HCT116 (cell line): ENCODE data around the gene CT45A5. TPM values are rescaled to one million over a fixed set of nuclear protein-coding genes. Genes with fewer than 3 reads are reported as not detected.
"Not testable (repeated sequence)": the region's sequence is repeated elsewhere in the genome, so short reads cannot be mapped to it uniquely, and the experiment has no call there.

Source experiments
- ATAC-seq: fragments of 200-7000 bp; cut with Tn5 transposase; 2 replicates; pipeline ENCODE4 v1.9.1; 2020; ENCODE audit warnings: mild to moderate bottlenecking, moderate library complexity
- Bru-seq: library from RNA; stranded (reverse); fragments of 400-500 nt; gene quantifications from one replicate; lab custom pipeline; 2021; lab: Mats Ljungman, UMichigan
- BruChase-seq, 2 experiments: library from RNA; stranded (reverse); fragments of 400-500 nt; gene quantifications; one replicate each; lab custom pipeline; 2021; lab: Mats Ljungman, UMichigan
- BruUV-seq: library from RNA; stranded (reverse); fragments of 400-500 nt; replicated peaks from 2 replicates; lab custom pipeline; 2021; lab: Mats Ljungman, UMichigan
- CTCF ChIA-PET: fragments of 300-600 bp; sonication (Branson Sonifier 250); formaldehyde crosslinking; loops from one replicate; lab custom pipeline; 2021; ENCODE audit warnings: antibody characterized with exemption; lab: Charles Lee
- POLR2A ChIA-PET: fragments of 300-600, 350-600 bp; sonication (Branson Sonifier 250); formaldehyde crosslinking; loops from one replicate; lab custom pipeline; 2021; ENCODE audit warnings: antibody characterized with exemption; lab: Charles Lee
- RAD21 ChIA-PET, 2 experiments: fragments of 300-600 bp; sonication (Branson Sonifier 250); formaldehyde crosslinking; loops; one replicate each; lab custom pipeline; 2023; ENCODE audit warnings: low total read pairs in 2 of 2; ENCODE audit not compliant: uncharacterized antibody in 2 of 2, unreplicated experiment in 2 of 2, low non-redundant PET in 1 of 2; lab: Charles Lee
- DNase-seq: peaks from one replicate; pipeline ENCODE4 v3.0.0-alpha.2; 2010; ENCODE audit warnings: low read depth, low spot score
- H2AFZ ChIP-seq: fragments of 200-600 bp; shearing (Covaris generic), sonication (generic); 2 replicates; pipeline ENCODE4 v1.6.1; 2017; ENCODE audit warnings: low read depth, mixed run types, mixed read lengths, antibody characterized with exemption, low read length; ENCODE audit not compliant: poor library complexity, severe bottlenecking
- H3K27ac ChIP-seq: 2 replicates; pipeline ENCODE4 v1.5.1; 2012; ENCODE audit warnings: low read depth, low read length
- H3K27me3 ChIP-seq: fragments of 200-600 bp; sonication (generic); 2 replicates; pipeline ENCODE4 v1.6.1; 2016; ENCODE audit warnings: mixed run types, low read length, mixed read lengths; ENCODE audit not compliant: insufficient read depth
- H3K36me3 ChIP-seq, 2 experiments: fragments of 200-500 bp in 1 of 2; fragments of 200-600 bp in 1 of 2; sonication (Bioruptor generic) in 1 of 2; sonication (generic) in 1 of 2; 2 replicates each; pipeline versions ENCODE4 v1.5.1 to v1.6.1; 2014 to 2016; ENCODE audit warnings: low read length in 2 of 2, inconsistent platforms in 1 of 2, mixed read lengths in 1 of 2, mixed run types in 1 of 2; ENCODE audit not compliant: insufficient read depth in 2 of 2, control insufficient read depth in 1 of 2
- H3K4me1 ChIP-seq, 2 experiments: fragments of 200-600 bp in 1 of 2; sonication (generic) in 1 of 2; 2 replicates each; pipeline versions ENCODE4 v1.5.1 to v1.6.1; 2012 to 2017; ENCODE audit warnings: low read length in 2 of 2, inconsistent platforms in 1 of 2, mild to moderate bottlenecking in 1 of 2, mixed read lengths in 1 of 2, mixed run types in 1 of 2, moderate library complexity in 1 of 2; ENCODE audit not compliant: insufficient read depth in 2 of 2, control insufficient read depth in 1 of 2
- H3K4me2 ChIP-seq: fragments of 200-600 bp; sonication (generic); 2 replicates; pipeline ENCODE4 v1.6.1; 2017; ENCODE audit warnings: mixed run types, low read length, mixed read lengths
- H3K4me3 ChIP-seq, 2 experiments: fragments of 200-600 bp in 1 of 2; sonication (generic) in 1 of 2; replicated peaks in 1 of 2; 2 replicates each; pipeline ENCODE4 v1.5.1; 2011 to 2016; ENCODE audit warnings: low read length in 2 of 2, control low read depth in 1 of 2, low read depth in 1 of 2, mild to moderate bottlenecking in 1 of 2, mixed read lengths in 1 of 2, mixed run types in 1 of 2
- H3K79me2 ChIP-seq: fragments of 200-600 bp; sonication (generic); 2 replicates; pipeline ENCODE4 v1.6.1; 2017; ENCODE audit warnings: mild to moderate bottlenecking, mixed run types, low read length, moderate library complexity, mixed read lengths; ENCODE audit not compliant: insufficient read depth
- H3K9ac ChIP-seq: fragments of 200-600 bp; sonication (generic); 2 replicates; pipeline ENCODE4 v1.6.1; 2016; ENCODE audit warnings: low read length, mixed read lengths
- H3K9me2 ChIP-seq: fragments of 200-600 bp; sonication (generic), shearing (Covaris generic); 2 replicates; pipeline ENCODE4 v1.6.1; 2017; ENCODE audit warnings: mixed run types, mild to moderate bottlenecking, moderate library complexity; ENCODE audit not compliant: insufficient read depth
- H3K9me3 ChIP-seq, 2 experiments: fragments of 200-500 bp in 1 of 2; fragments of 200-600 bp in 1 of 2; sonication (Bioruptor generic) in 1 of 2; sonication (generic) in 1 of 2; 2 replicates each; pipeline ENCODE4 v1.6.1; 2014 to 2017; ENCODE audit warnings: low read length in 2 of 2, mixed read lengths in 2 of 2, inconsistent platforms in 1 of 2, low read depth in 1 of 2, mild to moderate bottlenecking in 1 of 2, mixed run types in 1 of 2, moderate library complexity in 1 of 2; ENCODE audit not compliant: control insufficient read depth in 1 of 2, insufficient read depth in 1 of 2
- H4K20me1 ChIP-seq: fragments of 200-600 bp; sonication (generic), shearing (Covaris generic); 2 replicates; pipeline ENCODE4 v1.6.1; 2017; ENCODE audit warnings: mixed run types, mild to moderate bottlenecking, moderate library complexity; ENCODE audit not compliant: insufficient read depth
- intact Hi-C: fragments of 100-400 bp; cut with micrococcal nuclease; formaldehyde crosslinking; loops from 2 replicates; pipeline ENCODE4 v1.10.0; 2022
- long read RNA-seq: library from polyadenylated mRNA; unstranded; transcript quantifications from one replicate; pipeline ENCODE4 v2.0.0, GENCODE V29; 2021; ENCODE audit not compliant: unreplicated experiment
- polyA plus RNA-seq: library from polyadenylated mRNA; unstranded; fragments of >200 nt; gene quantifications from 2 replicates; pipeline ENCODE4 v1.2.1, GENCODE V29; 2012; ENCODE audit warnings: missing spikeins
- total RNA-seq: library from RNA; stranded (reverse); gene quantifications from one replicate; pipeline ENCODE4 v1.2.1, GENCODE V29; 2021; ENCODE audit not compliant: unreplicated experiment

The CT45A5 gene, protein sequence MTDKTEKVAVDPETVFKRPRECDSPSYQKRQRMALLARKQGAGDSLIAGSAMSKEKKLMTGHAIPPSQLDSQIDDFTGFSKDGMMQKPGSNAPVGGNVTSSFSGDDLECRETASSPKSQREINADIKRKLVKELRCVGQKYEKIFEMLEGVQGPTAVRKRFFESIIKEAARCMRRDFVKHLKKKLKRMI
- total RNA-seq (not detected), Bru-seq, nascent RNA (not detected), BruChase-seq, experiment 1, labeled RNA remaining after a 6-hour chase (not detected), BruChase-seq, experiment 2, labeled RNA remaining after a 2-hour chase (not detected)
- polyA plus RNA-seq = 0.09 TPM in 1 of 2 replicates, not detected in the other
- long read RNA-seq = 0 reads

DNA sequence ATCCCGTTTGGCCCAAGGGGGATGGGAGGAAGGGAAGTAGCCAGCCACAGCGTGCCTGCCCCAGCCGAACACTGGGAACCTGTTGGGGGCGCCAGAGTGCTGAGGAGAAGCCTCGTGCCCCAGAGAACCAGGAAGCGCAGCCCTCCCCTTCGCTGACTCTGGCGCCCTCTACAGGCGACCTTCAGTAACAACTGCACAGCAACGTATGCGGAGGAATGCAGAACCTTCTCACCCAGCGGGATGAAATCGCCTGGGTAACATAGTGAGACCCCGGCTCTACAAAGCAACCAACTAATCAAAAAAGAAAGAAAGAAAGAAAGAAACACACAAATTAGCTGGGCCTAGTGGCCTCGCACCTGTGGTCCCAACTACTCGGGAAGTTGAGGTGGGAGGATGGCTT, at the start of gene CT45A5:
Gene CT45A5 (minus strand): TSS at position 101 of the 400 bp plus-strand sequence. CDS start 3,774 bp downstream, outside the sequence.
- H3K9ac ChIP-seq, ATAC-seq, H2AFZ ChIP-seq, POLR2A ChIA-PET, intact Hi-C loops, H3K79me2 ChIP-seq, H3K4me2 ChIP-seq, H3K4me1 ChIP-seq, DNase-seq, H3K36me3 ChIP-seq, H3K9me2 ChIP-seq, H3K4me3 ChIP-seq, H4K20me1 ChIP-seq, BruUV-seq, H3K9me3 ChIP-seq, H3K27ac ChIP-seq, RAD21 ChIA-PET, H3K27me3 ChIP-seq, CTCF ChIA-PET: not testable (repeated sequence)

DNA sequence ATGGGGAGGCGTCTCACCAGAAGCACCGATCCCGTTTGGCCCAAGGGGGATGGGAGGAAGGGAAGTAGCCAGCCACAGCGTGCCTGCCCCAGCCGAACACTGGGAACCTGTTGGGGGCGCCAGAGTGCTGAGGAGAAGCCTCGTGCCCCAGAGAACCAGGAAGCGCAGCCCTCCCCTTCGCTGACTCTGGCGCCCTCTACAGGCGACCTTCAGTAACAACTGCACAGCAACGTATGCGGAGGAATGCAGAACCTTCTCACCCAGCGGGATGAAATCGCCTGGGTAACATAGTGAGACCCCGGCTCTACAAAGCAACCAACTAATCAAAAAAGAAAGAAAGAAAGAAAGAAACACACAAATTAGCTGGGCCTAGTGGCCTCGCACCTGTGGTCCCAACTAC, 34.6 kb upstream of the CT45A5 start, which contains the start of gene CT45A2:
Gene CT45A2 (minus strand): TSS at position 101 of the 400 bp plus-strand sequence. CDS start 3,747 bp downstream, outside the sequence.
- H3K9me3 ChIP-seq, CTCF ChIA-PET, ATAC-seq, BruUV-seq, intact Hi-C loops, H3K27me3 ChIP-seq, RAD21 ChIA-PET, DNase-seq, POLR2A ChIA-PET, H3K4me1 ChIP-seq, H3K4me2 ChIP-seq, H2AFZ ChIP-seq, H4K20me1 ChIP-seq, H3K79me2 ChIP-seq, H3K36me3 ChIP-seq, H3K9me2 ChIP-seq, H3K9ac ChIP-seq, H3K27ac ChIP-seq, H3K4me3 ChIP-seq: not testable (repeated sequence)

DNA sequence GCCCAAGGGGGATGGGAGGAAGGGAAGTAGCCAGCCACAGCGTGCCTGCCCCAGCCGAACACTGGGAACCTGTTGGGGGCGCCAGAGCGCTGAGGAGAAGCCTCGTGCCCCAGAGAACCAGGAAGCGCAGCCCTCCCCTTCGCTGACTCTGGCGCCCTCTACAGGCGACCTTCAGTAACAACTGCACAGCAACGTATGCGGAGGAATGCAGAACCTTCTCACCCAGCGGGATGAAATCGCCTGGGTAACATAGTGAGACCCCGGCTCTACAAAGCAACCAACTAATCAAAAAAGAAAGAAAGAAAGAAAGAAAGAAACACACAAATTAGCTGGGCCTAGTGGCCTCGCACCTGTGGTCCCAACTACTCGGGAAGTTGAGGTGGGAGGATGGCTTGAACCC, 17.4 kb upstream of the CT45A5 start, which contains the start of gene CT45A6:
Gene CT45A6 (minus strand): TSS at position 101 of the 400 bp plus-strand sequence. CDS start 3,794 bp downstream, outside the sequence.
- RAD21 ChIA-PET, POLR2A ChIA-PET, BruUV-seq, H3K27ac ChIP-seq, H3K36me3 ChIP-seq, ATAC-seq, H3K4me3 ChIP-seq, H3K4me2 ChIP-seq, DNase-seq, H4K20me1 ChIP-seq, intact Hi-C loops, CTCF ChIA-PET, H3K9me3 ChIP-seq, H3K79me2 ChIP-seq, H3K27me3 ChIP-seq, H3K9ac ChIP-seq, H3K4me1 ChIP-seq, H2AFZ ChIP-seq, H3K9me2 ChIP-seq: not testable (repeated sequence)

DNA sequence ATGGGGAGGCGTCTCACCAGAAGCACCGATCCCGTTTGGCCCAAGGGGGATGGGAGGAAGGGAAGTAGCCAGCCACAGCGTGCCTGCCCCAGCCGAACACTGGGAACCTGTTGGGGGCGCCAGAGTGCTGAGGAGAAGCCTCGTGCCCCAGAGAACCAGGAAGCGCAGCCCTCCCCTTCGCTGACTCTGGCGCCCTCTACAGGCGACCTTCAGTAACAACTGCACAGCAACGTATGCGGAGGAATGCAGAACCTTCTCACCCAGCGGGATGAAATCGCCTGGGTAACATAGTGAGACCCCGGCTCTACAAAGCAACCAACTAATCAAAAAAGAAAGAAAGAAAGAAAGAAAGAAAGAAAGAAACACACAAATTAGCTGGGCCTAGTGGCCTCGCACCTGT, 17.2 kb downstream of the CT45A5 start, which contains the start of gene CT45A3:
Gene CT45A3 (minus strand): TSS at position 101 of the 400 bp plus-strand sequence. CDS start 3,747 bp downstream, outside the sequence.
- H4K20me1 ChIP-seq, H2AFZ ChIP-seq, H3K9me3 ChIP-seq, H3K4me1 ChIP-seq, H3K9me2 ChIP-seq, H3K4me3 ChIP-seq, BruUV-seq, RAD21 ChIA-PET, intact Hi-C loops, H3K9ac ChIP-seq, POLR2A ChIA-PET, CTCF ChIA-PET, H3K27me3 ChIP-seq, DNase-seq, H3K27ac ChIP-seq, H3K79me2 ChIP-seq, H3K4me2 ChIP-seq, ATAC-seq, H3K36me3 ChIP-seq: not testable (repeated sequence)
